ENCODE measurements around the gene DAW1.
A peak's percentile ranks its signal among the peaks of the same experiment; 100 is the strongest.
"Not testable (repeated sequence)": the region's sequence is repeated elsewhere in the genome, so short reads cannot be mapped to it uniquely, and the experiment has no call there.

DAW1 gene

DNA sequence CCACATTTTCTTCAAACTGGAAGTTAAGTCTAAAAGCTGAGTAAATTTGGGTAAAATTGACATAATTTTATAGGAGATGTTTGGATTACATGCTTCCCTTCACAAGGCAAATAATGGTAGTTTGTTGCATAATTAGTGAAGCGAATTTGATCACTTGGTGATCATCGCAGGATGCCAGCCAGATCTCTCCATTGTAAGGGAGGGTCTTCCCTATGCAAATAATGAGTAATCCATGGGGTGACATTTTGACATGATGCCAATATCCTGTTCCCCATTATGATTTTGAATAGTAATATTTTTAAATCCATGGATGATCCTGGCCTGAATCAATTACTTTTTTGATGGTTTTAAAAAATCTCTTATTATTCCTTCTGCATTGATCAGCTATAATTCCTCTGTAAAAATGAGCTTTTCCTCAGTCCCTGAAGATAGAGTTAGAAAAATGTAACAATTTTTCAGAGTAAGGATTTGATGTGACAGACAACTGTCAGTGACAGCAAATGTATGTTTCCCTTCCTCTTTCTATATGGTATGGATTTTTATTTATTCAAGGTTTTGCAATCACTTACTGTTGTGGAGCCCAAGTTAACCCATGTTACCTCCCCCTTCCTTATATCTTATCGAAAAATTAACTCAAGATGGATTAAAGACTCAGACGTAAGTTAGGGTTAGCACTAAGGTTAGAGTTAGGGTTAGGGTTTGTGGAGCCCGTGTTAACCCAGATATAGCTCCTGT, 36.3 kb upstream of the DAW1 start:
- no peak overlapping the region for H3K4me3 ChIP-seq (replicated peaks; ENCODE audit: low read depth, low read length)
- H3K36me3 ChIP-seq (ENCODE audit: control insufficient read depth, insufficient read depth, low read length), result no peaks in the 10 kb centered on the region
- DNase-seq (ENCODE audit: extremely low read depth, insufficient read length), result no peak
- TF ChIP-seq, protein P1, sequence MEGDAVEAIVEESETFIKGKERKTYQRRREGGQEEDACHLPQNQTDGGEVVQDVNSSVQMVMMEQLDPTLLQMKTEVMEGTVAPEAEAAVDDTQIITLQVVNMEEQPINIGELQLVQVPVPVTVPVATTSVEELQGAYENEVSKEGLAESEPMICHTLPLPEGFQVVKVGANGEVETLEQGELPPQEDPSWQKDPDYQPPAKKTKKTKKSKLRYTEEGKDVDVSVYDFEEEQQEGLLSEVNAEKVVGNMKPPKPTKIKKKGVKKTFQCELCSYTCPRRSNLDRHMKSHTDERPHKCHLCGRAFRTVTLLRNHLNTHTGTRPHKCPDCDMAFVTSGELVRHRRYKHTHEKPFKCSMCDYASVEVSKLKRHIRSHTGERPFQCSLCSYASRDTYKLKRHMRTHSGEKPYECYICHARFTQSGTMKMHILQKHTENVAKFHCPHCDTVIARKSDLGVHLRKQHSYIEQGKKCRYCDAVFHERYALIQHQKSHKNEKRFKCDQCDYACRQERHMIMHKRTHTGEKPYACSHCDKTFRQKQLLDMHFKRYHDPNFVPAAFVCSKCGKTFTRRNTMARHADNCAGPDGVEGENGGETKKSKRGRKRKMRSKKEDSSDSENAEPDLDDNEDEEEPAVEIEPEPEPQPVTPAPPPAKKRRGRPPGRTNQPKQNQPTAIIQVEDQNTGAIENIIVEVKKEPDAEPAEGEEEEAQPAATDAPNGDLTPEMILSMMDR (IDR thresholded peaks at IDR 0.05; ENCODE audit: insufficient read depth, low read length, poor library complexity, severe bottlenecking), result no peak
- no peaks in the 10 kb centered on the region for H3K27me3 ChIP-seq (replicated peaks; ENCODE audit: control insufficient read depth, insufficient read depth, low read length)

DNA sequence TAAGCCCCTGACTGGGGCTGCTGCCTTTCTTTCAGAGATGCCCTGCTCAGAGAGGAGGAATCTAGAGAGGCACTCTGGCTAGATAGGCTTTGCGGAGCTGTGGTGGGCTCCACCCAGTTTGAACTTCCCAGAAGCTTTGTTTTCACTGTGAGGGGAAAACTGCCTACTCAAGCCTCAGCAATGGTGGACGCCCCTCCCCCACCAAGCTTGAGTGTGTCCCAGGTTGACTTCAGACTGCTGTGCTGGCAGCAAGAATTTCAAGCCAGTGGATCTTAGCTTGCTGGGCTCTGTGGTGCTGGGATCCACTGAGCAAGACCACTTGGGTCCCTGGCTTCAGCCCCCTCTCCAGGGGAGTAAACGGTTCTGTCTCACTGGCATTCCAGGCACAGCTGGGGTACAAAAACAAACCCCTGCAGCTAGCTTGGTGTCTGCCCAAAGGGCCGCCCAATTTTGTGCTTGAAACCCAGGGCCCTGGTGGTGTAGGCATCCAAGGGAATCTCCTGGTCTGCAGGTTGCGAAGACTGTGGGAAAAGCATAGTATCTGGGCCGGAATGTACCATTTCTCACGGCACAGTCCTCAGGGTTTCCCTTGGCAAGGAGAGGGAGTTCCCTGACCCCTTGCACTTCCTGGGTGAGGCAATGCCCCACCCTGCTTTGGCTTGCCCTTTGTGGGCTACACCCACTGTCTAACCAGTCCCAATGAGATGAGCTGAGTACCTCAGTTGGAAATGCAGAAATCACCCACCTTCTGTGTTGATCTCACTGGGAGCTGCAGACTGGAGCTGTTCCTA, 31.9 kb upstream of the DAW1 start:
- not testable (repeated sequence) for H3K4me3 ChIP-seq (replicated peaks; ENCODE audit: low read depth, low read length); H3K36me3 ChIP-seq (ENCODE audit: control insufficient read depth, insufficient read depth, low read length); DNase-seq (ENCODE audit: extremely low read depth, insufficient read length); H3K27me3 ChIP-seq (replicated peaks; ENCODE audit: control insufficient read depth, insufficient read depth, low read length)

DNA sequence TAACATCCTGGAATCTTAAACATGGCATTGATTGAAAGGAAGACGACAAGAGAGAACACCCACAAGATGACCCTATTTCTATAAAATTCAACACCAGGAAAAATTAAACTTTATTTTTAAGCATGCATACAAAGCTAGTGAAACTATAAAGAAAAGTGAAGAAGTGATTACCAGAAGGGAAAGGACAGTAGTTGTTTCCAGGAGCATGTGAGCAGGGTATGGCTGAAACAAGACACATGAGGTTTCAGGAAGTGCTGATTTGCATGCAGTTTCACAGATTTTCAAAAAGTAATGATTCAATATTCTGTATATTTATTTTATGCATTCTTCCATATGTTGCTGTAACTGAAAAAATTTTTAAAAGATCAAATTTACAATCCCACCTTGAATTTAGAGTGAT, 24.6 kb upstream of the DAW1 start:
- no peak overlapping the region for H3K4me3 ChIP-seq (replicated peaks; ENCODE audit: low read depth, low read length)
- no peaks in the 10 kb centered on the region for H3K27me3 ChIP-seq (replicated peaks; ENCODE audit: control insufficient read depth, insufficient read depth, low read length)
- DNase-seq (ENCODE audit: extremely low read depth, insufficient read length), result no peak
- TF ChIP-seq, protein P1 (IDR thresholded peaks at IDR 0.05; ENCODE audit: insufficient read depth, low read length, poor library complexity, severe bottlenecking), result no peak
- no peaks in the 10 kb centered on the region for H3K36me3 ChIP-seq (ENCODE audit: control insufficient read depth, insufficient read depth, low read length)

DNA sequence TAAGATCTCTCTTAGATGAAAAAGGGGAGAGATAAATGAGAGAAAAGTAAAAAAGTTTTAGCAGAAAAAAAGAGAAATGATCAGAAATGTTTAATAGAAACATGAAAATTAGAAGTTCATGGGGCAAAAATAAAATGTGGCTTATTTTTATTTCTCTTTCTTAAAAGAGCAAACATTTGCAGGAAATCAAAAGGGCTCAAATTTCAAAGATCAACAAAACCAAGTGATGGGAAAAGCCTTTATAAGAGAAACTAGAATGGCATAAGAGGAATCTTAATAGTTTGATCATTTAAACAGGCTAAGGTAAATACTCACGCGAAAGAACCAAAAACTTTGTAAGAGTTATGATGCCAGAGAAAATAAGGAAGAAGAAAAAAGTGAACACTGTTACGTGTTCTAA, 23.3 kb upstream of the DAW1 start:
- Histone ChIP-seq H3K4me3 (replicated peaks; ENCODE audit: low read depth, low read length) (no peak overlapping the region), H3K27me3 (replicated peaks; ENCODE audit: control insufficient read depth, insufficient read depth, low read length) (no peaks in the 10 kb centered on the region), H3K36me3 (ENCODE audit: control insufficient read depth, insufficient read depth, low read length) (no peaks in the 10 kb centered on the region)
- DNase-seq (ENCODE audit: extremely low read depth, insufficient read length), result no peak
- TF ChIP-seq, protein P1 (IDR thresholded peaks at IDR 0.05; ENCODE audit: insufficient read depth, low read length, poor library complexity, severe bottlenecking), result no peak

DNA sequence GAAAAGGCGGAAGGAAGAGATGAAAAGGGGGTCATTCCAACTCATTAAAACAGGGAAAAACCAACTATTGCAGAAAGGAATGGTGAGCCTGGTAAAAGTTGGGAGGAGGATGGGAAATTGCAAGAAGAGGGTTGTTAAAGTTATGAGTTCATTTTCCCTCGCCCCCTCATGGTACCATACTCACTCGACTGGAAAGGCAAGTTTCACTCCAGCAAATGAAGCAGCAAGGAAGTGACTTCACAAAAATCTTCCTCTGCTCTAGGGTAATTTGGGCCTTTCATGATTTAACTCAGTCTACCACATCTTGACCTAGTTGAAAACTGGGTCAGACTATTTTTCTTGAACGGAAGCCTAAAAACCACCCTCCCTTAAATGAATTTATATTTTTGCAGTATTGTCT, 22.8 kb upstream of the DAW1 start:
- DNase-seq (ENCODE audit: extremely low read depth, insufficient read length), result peak; percentile 65
- TF ChIP-seq, protein P1 (IDR thresholded peaks at IDR 0.05; ENCODE audit: insufficient read depth, low read length, poor library complexity, severe bottlenecking), result no peak
- no peaks in the 10 kb centered on the region for H3K36me3 ChIP-seq (ENCODE audit: control insufficient read depth, insufficient read depth, low read length)

DNA sequence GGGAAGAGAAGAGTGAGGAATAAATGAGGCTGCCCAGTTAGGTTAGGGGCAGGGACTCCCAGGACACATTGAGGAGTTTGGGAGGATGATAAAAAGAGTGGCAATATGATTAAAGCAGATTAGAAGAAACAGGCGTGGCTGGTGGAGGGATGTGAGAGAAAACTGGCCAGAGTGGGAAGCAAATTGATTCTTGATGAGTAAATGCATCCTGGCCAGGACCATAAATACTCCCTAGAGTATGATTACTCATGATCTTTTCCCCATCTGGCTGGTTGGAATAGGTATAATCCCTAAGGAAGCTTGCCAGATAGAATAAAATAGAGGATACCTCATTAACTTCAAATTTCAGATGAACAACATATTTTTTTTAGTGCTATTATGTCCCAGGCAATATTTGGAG, 21.5 kb upstream of the DAW1 start:
- no peaks in the 10 kb centered on the region for H3K36me3 ChIP-seq (ENCODE audit: control insufficient read depth, insufficient read depth, low read length)
- H3K27me3 ChIP-seq (replicated peaks; ENCODE audit: control insufficient read depth, insufficient read depth, low read length), result no peaks in the 10 kb centered on the region
- TF ChIP-seq, protein P1 (IDR thresholded peaks at IDR 0.05; ENCODE audit: insufficient read depth, low read length, poor library complexity, severe bottlenecking), result no peak
- no peak overlapping the region for H3K4me3 ChIP-seq (replicated peaks; ENCODE audit: low read depth, low read length)
- no peak for DNase-seq (ENCODE audit: extremely low read depth, insufficient read length)

More for the DNA sequence above, 22.8 kb upstream of the DAW1 start:
- Histone ChIP-seq H3K4me3 (replicated peaks; ENCODE audit: low read depth, low read length) (no peak overlapping the region), H3K27me3 (replicated peaks; ENCODE audit: control insufficient read depth, insufficient read depth, low read length) (no peaks in the 10 kb centered on the region)
